ENCODE results near the gene GPBP1L1. TPM values are rescaled to one million over a fixed set of nuclear protein-coding genes. Genes with fewer than 3 reads are reported as not detected.
A peak's percentile ranks its signal among the peaks of the same experiment; 100 is the strongest.

Gene GPBP1L1
- total and polyA plus RNA-seq, 12 donors: 34.5 to 122 (median 79.1) TPM

DNA sequence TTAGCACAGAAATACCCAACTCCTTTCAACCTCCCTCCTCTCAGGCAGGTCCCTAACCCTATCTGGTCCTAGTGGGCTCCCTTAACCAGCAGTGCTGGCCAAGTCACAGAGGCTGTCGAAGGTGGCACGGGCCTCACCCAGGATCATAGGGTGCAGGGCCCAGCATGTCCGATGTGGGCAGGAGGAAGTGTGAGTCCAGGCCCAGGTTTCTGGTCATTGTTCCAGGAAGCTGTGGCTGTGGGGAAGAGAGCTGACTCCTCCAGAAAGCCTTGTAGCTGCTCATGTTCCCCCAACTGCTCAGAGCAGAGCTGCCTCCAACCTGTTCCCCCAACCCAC is 64.9 kb downstream of the GPBP1L1 start:
- DNase-seq: peak in 2 of 7 donors; percentile 34
- Histone ChIP-seq H3K4me1 (replicated peaks in 1 of 2) (peaks cover 0 to 10% of the 10 kb centered on the region in 2 donors), H3K9me3 (replicated peaks in 1 of 3) (no peaks in the 10 kb centered on the region), H3K4me3 (no peak overlapping the region), H3K27ac (peak overlapping the region in 2 of 5 donors; percentile 44), H3K27me3 (no peaks in the 10 kb centered on the region), H3K36me3 (replicated peaks in 1 of 2) (peaks cover 0 to 20% of the 10 kb centered on the region in 2 donors)
- intact Hi-C loops (cut with DNase I): no loop called here
- no peak for TF ChIP-seq POLR2A (IDR thresholded peaks at IDR 0.05)
- TF ChIP-seq, protein P1, sequence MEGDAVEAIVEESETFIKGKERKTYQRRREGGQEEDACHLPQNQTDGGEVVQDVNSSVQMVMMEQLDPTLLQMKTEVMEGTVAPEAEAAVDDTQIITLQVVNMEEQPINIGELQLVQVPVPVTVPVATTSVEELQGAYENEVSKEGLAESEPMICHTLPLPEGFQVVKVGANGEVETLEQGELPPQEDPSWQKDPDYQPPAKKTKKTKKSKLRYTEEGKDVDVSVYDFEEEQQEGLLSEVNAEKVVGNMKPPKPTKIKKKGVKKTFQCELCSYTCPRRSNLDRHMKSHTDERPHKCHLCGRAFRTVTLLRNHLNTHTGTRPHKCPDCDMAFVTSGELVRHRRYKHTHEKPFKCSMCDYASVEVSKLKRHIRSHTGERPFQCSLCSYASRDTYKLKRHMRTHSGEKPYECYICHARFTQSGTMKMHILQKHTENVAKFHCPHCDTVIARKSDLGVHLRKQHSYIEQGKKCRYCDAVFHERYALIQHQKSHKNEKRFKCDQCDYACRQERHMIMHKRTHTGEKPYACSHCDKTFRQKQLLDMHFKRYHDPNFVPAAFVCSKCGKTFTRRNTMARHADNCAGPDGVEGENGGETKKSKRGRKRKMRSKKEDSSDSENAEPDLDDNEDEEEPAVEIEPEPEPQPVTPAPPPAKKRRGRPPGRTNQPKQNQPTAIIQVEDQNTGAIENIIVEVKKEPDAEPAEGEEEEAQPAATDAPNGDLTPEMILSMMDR (IDR thresholded peaks at IDR 0.05): no peak
- WGBS, 4 donors: 61 to 73% (median 72%) methylated on average over 3 of the region's 3 CpGs; no CpG with 5 or more reads in 1 of the 4 donors

GRCh38 chr1:45620588-45621500 is 65.5 kb downstream of the GPBP1L1 start:
- TF ChIP-seq, protein P1 (IDR thresholded peaks at IDR 0.05): no peak
- no peak for TF ChIP-seq POLR2A (IDR thresholded peaks at IDR 0.05)
- no peaks in the 10 kb centered on the region for H3K9me3 ChIP-seq (replicated peaks in 1 of 3)
- peaks cover 0 to 10% of the 10 kb centered on the region in 2 donors for H3K4me1 ChIP-seq (replicated peaks in 1 of 2)
- intact Hi-C loops (cut with DNase I): no loop called here
- WGBS, 4 donors: 87 to 96% (median 88%) methylated on average over 10 to 17 of the region's 17 CpGs
- H3K27ac ChIP-seq: peak overlapping the region in 2 of 5 donors; percentile 44
- H3K4me3 ChIP-seq: no peak overlapping the region
- no peaks in the 10 kb centered on the region for H3K27me3 ChIP-seq
- H3K36me3 ChIP-seq (replicated peaks in 1 of 2): peaks cover 0 to 25% of the 10 kb centered on the region in 2 donors
- peak in 1 of 7 donors; percentile 29 for DNase-seq

DNA sequence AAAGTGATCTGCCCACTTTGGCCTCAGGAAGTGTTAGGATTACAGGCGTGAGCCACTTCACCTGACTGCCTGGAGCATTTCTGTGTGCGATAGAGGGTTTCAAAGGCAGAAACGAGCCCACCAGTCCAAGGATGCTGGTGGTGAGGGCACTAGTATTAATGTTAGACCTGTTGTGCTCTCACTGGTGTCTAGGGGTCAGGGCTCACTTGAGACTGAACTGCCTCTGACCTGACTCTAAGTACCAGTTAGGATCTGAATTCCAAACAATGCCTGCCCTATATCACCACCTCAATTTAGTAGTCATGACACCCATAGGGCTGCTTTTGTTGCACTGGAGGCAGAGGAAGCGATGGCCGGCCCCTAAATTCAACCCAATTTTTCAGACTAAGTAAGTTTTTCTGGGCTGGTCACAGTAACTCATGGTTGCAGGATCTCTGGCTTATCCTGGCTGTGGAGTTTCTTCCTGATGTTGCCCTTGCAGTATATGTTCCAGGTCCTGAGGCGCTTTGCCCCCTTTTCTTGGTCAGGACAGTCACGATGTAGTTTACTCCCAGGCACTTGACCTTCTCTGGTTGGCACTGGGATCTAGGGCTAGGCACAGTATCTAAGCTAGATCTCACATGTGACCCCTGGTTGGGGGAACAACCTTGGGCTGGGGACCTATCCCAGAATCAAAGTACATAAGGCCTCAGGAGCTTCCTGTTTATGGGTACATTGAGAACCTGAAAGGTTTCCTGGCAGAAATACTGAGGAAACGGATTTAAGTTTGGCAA is 67.0 kb downstream of the GPBP1L1 start:
- WGBS, 4 donors: 64 to 74% (median 66%) methylated on average over 8 of the region's 8 CpGs
- no peak for DNase-seq
- intact Hi-C loops (cut with DNase I): no loop called here

More for the DNA sequence above, 67.0 kb downstream of the GPBP1L1 start:
- peaks cover 0 to 10% of the 10 kb centered on the region in 2 donors for H3K4me1 ChIP-seq (replicated peaks in 1 of 2)
- no peak overlapping the region for H3K4me3 ChIP-seq
- H3K36me3 ChIP-seq (replicated peaks in 1 of 2): peaks cover 0 to 39% of the 10 kb centered on the region in 2 donors
- TF ChIP-seq, protein P1 (IDR thresholded peaks at IDR 0.05): no peak
- H3K27me3 ChIP-seq: no peaks in the 10 kb centered on the region
- H3K9me3 ChIP-seq (replicated peaks in 1 of 3): no peaks in the 10 kb centered on the region
- H3K27ac ChIP-seq: peak overlapping the region in 1 of 5 donors; percentile 38
